HK-2 (cell line): ENCODE measurements around the gene IL13.
A peak's percentile ranks its signal among the peaks of the same experiment; 100 is the strongest.

Source experiments
- DNase-seq: peaks from one replicate; pipeline ENCODE4 v3.0.0-alpha.2; 2018; ENCODE audit not compliant: unreplicated experiment

IL13 gene

DNA sequence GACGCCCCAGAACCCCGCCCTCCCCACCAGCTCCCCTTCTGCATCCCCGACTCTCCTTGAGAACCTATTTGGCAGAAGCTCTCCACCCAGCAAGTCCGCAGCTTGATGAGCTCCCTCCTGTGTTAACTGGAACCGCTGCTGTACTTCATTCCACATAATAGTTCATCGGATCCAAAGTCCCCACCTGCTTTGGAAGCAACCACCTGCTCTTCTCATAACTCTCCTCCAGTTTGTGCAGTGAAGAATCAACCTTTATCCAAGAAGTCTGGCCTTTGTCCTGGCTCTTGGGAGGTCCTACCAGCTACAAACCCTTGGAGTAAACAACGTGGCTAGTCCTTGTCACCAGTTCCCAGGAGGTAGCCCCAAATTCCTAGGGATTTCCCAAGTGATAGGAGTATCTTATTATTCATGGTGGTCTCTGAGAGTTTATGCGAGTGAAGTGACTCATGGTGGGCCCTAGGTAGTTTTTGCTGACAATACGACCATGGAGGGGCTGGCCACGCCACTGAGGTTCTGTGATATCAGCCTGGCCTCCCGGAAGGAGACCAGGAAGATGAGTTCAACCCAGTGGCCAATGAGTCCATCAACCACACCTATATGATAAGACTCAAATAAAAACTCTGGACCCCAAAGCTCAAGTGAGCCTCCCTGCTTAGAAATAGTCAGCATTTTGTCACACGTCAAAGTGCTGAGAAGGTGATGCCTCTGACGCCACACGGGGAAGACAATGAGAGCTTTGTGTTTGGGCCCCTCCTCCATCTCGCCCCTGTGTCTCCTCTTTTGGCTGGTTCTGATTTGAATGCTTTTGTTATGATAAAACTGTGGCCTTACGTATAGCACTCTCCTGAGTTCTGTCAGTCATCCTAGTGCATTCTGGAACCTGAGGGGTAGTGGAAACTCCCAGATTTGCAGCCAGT is 12.3 kb downstream of the IL13 start:
- DNase-seq = no peak

GRCh38 chr5:132671000-132671399 is 13.0 kb downstream of the IL13 start:
- no peak for DNase-seq

DNA sequence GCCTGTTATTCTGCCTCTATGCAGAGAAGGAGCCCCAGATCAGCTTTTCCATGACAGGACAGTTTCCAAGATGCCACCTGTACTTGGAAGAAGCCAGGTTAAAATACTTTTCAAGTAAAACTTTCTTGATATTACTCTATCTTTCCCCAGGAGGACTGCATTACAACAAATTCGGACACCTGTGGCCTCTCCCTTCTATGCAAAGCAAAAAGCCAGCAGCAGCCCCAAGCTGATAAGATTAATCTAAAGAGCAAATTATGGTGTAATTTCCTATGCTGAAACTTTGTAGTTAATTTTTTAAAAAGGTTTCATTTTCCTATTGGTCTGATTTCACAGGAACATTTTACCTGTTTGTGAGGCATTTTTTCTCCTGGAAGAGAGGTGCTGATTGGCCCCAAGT is 15.5 kb downstream of the IL13 start:
- no peak for DNase-seq

DNA sequence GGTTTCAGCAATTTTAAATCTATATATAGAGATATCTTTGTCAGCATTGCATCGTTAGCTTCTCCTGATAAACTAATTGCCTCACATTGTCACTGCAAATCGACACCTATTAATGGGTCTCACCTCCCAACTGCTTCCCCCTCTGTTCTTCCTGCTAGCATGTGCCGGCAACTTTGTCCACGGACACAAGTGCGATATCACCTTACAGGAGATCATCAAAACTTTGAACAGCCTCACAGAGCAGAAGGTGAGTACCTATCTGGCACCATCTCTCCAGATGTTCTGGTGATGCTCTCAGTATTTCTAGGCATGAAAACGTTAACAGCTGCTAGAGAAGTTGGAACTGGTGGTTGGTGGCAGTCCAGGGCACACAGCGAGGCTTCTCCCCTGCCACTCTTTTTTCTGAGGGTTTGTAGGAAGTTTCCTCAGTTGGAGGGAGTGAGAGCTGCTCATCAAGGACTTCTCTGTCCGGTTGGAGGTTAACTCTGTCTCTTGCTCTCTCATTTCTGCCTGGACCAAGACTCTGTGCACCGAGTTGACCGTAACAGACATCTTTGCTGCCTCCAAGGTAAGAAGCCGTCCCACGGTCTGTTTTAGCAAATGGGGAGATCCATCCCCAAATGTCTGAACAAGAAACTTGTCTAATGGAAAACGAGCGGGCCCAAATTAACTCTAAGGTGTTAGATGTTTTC is 16.1 kb downstream of the IL13 start, which contains the start of gene IL4:
Gene IL4, plus strand, starts transcription at position 51 of the 692 bp plus-strand sequence. Its CDS starts 62 bp downstream, at position 113.
- no peak for DNase-seq

DNA sequence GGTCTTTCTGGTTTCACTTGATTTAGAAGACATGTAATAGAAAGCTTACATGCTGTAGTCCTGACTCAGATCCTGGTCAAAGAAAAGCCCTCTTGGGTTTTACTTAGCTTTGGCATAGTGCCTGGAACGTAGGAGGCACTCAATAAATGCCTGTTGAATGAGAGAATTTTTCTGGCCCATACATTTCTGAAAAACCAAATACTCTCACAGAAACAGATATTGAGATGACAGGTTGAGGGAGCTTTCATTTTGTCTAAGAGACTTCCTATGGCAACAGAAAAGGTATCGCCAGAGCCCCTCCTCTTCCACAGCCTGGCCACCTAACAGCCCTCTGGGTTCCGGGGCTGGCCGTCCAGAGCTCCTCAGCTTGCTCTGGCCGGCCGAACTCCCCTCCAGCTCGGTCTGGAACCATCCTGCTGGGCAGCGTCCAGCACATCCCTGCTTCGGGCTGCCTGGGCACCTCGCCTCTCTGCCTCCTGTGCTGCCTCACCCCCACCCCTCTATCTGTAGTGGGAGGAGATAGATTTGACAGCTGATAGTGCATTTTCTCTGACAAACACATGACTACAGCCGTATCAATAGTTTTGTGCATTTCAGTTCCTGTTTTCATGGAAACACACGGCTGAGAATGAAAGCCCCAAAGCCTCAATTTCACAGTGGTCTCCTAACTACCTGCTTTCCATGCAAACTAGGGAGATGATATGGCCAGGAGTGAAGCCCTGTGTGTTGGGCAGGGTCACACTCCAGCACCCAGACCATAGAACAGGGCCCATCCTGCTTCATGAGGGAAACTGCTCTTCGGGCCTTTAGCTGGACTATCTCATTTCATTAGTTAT is 16.9 kb downstream of the IL13 start:
- no peak for DNase-seq

- no peak for DNase-seq
Observed at GRCh38 chr5:132675936-132676689, 18.1 kb downstream of the IL13 start.

DNA sequence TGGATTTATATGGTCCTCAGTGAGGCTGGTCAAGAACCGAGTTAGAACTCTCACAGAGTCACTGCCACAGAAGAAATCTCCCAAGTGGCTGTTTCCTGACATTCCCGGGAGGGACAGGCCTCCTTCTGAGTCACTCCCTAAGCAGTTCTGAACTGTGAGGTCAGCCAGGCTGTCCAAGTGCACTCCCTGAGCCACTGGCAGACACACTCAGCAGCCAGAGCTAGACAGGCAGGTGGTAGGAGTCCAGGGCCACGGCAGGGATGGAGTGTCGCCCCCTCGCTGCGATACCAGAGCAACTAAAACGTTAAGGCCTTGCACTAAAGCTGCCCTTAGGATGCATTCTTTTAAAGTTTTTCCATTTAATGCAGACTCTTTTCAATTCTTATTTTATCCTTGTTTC is 19.2 kb downstream of the IL13 start:
- DNase-seq = peak; percentile 76

GRCh38 chr5:132677682-132678400 is 19.9 kb downstream of the IL13 start:
- DNase-seq = no peak

GRCh38 chr5:132678735-132679134 is 20.8 kb downstream of the IL13 start:
- DNase-seq = no peak

GRCh38 chr5:132679166-132679565 is 21.2 kb downstream of the IL13 start:
- no peak for DNase-seq

DNA sequence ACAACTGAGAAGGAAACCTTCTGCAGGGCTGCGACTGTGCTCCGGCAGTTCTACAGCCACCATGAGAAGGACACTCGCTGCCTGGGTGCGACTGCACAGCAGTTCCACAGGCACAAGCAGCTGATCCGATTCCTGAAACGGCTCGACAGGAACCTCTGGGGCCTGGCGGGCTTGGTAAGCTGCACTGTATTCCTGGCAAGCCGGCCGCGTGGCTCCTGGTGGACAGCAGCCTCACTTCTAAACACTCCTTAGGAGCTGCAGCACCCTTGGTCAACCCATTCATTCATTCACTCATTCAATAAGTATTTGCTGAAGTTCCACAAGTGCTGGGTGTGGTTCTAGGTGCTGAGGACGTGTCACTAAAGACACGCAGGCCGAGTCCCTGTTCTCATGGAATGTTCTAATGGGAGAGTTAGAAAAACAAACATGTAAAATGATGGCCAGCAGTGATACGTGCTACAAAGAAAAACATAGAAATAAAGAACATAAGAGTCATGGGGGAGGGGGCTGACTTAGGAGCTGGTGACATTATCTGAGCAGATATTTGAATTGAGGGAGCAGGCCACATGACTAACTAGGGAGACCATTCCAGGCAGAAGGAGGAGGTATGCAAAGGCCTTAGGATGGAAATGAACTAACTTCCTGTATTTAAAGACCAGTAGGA is 21.9 kb downstream of the IL13 start:
- DNase-seq = no peak

DNA sequence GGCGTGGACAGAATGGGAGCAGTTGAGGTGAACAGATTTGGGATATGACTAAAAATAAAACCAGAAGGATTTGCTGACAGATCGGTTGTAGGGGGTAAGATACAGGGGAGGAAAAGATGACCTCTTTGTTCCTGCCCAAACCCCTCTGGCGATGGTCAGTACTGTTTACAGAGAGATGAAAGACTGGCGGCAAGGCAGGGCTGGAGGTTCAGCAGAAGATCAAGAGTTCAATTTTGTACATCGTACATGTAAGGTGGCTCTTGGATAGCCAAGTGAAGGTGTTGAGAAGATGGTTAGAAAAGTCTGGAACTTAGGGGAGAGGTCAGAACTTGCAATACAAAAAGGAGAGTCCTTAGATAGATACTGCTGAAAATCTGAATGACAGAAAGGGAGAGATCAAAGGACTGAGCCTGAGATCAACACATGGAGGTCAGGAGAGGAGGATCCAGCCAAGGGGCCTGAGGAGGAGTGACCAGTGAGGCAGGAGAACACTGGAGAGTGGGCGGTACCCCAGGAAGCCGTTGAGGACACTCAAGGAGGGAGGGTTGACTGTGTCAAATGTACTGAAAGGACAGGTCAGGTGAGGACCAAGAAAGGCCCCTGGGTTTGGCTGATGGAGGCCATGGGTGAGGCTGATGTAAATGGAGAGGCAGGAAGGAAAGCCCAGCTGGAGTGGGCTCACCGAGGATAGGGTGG is 23.0 kb downstream of the IL13 start:
- DNase-seq = no peak

GRCh38 chr5:132681476-132681831 is 23.5 kb downstream of the IL13 start:
- no peak for DNase-seq

DNA sequence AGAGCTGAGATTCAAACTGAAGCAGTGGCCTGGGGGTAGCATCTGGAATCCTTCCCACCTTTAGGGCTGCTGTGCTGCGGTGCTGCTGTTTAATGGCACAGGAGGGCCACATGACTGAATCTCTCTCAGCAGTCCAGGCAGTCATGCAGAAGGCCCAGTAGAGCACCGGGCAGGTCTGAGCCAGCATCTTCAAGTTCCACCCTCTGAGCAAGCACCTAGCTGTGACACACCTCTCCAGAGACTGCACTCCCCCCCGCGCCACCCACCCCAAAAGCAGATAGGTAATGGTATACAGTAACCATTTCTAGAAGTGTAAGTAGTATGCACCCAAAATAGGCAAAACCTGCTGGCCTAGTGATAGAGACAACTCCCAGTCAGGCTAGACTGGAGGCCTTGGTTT is 24.0 kb downstream of the IL13 start:
- no peak for DNase-seq

GRCh38 chr5:132684491-132684890 is 26.5 kb downstream of the IL13 start:
- DNase-seq = no peak

DNA sequence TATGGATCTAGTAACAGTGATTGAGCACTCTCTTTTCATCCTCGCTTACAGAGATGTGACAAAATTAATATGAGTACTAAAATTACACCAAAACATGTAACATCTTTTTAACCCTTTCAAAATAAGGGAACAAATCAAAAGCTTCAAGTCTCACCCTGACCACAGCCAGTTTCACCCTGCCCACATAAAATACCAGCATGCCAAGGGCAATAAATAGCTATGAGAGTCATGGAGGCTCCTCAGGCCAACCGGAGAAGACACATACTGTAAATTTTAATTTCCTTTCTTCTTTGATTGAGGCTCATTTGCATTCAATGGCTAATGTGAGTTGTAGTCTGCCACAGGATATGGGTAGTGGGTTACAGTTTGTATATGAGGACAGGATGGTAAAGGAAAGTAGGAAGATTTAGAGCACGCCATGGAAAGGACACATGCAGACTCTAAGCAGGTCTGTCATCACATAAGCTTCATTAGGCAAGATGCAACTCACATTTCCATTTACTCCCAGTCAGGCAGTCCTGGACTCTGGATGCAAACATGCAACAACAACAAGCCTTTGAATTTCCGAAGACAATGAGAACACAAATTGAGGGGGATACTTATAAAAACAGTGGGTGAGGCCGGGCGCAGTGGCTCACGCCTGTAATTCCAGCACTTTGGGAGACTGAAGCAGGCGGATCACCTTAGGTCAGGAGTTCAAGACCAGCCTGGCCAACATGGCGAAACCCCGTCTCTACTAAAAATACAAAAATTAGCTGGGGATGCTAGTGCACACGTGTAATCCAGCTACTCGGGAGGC is 27.1 kb downstream of the IL13 start:
- DNase-seq = no peak

DNA sequence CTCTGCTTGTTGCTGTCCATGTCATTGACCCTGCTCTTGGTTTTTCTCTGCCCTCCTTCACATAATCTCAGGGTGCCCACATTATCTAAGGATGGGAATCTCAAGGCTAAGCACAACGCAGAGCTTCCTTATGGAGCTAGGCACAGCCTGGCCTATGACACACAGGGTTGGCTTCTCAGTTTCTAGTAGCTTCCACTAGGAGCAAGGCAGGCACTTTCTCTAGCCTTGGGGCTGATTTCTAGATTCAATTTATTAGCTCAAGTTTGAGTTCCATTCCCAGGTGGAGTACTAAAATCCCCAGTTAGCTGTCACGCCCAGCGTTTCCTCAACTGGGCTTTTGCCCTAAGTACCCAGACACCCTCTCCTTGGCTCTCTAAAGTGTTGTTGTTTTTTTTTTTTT is 28.2 kb downstream of the IL13 start:
- DNase-seq = no peak

- DNase-seq = no peak
Observed at GRCh38 chr5:132687995-132688394, 30.0 kb downstream of the IL13 start.
